BE2C (cell line): ENCODE data around the gene MYOCOS.

Experiments used
- DNase-seq: peaks from one replicate; pipeline ENCODE4 v3.0.0-alpha.2; 2020
- H3K27me3 ChIP-seq: fragments of 250-450 bp; sonication (Bioruptor Pico); 2 replicates; pipeline ENCODE4 v1.5.1; 2020; ENCODE audit warnings: mild to moderate bottlenecking
- H3K36me3 ChIP-seq: fragments of 250-450 bp; sonication (Bioruptor Pico); 2 replicates; pipeline ENCODE4 v1.5.1; 2020; ENCODE audit warnings: mild to moderate bottlenecking
- H3K4me1 ChIP-seq: fragments of 250-450 bp; sonication (Bioruptor Pico); 2 replicates; pipeline ENCODE4 v1.5.1; 2020
- H3K4me3 ChIP-seq: 2 replicates; pipeline ENCODE4 v1.5.1; 2011; ENCODE audit warnings: low read depth, low read length
- H3K9me3 ChIP-seq: fragments of 250-450 bp; sonication (Bioruptor Pico); 2 replicates; pipeline ENCODE4 v1.5.1; 2020
- TF ChIP-seq, protein P1 (sequence below): IDR thresholded peaks from 2 replicates; pipeline ENCODE4 v1.5.1; 2012; ENCODE audit warnings: mild to moderate bottlenecking, low read depth, low read length

Gene MYOCOS

DNA sequence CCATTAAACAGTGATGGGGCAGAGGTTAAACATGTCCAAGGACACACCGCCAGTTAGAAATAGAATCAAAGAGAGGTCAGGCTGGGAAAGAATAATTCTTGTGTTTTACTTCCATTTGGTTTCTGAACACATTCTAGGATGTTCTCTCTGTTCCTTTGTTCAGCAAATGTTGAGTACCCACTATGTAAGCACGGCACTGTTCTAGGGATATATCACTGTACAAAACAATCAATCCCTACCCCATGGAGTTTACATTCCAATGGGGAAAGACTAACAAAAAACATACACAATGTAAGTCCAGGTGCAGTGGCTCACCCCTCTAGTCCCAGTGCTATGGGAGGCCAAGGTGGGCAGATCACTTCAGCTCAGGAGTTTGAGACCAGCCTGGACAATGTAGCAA lies 6.2 kb downstream of the MYOCOS start:
- Histone ChIP-seq H3K4me1 (no peaks in the 10 kb centered on the region), H3K27me3 (peaks cover 5% of the 10 kb centered on the region; the same call in 1 of the 2 replicates), H3K9me3 (no peaks in the 10 kb centered on the region; the same call in 1 of the 2 replicates), H3K4me3 (no peak overlapping the region), H3K36me3 (no peaks in the 10 kb centered on the region)
- no peak for DNase-seq
- TF ChIP-seq, protein P1, sequence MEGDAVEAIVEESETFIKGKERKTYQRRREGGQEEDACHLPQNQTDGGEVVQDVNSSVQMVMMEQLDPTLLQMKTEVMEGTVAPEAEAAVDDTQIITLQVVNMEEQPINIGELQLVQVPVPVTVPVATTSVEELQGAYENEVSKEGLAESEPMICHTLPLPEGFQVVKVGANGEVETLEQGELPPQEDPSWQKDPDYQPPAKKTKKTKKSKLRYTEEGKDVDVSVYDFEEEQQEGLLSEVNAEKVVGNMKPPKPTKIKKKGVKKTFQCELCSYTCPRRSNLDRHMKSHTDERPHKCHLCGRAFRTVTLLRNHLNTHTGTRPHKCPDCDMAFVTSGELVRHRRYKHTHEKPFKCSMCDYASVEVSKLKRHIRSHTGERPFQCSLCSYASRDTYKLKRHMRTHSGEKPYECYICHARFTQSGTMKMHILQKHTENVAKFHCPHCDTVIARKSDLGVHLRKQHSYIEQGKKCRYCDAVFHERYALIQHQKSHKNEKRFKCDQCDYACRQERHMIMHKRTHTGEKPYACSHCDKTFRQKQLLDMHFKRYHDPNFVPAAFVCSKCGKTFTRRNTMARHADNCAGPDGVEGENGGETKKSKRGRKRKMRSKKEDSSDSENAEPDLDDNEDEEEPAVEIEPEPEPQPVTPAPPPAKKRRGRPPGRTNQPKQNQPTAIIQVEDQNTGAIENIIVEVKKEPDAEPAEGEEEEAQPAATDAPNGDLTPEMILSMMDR = no peak

DNA sequence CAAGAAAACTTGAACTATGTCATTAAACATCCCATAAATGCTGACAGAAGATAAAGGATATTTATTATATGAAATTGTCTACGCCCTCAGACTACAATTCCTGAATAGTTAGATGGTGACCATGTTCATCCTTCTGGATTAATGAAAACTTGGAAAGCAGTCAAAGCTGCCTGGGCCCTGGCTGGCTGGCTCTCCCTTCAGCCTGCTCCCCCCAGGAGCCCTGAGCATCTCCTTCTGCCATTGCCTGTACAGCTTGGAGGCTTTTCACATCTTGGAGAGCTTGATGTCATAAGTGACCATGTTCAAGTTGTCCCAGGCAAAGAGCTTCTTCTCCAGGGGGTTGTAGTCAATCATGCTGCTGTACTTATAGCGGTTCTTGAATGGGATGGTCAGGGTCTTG lies 13.6 kb downstream of the MYOCOS start:
- TF ChIP-seq, protein P1 = no peak
- H3K4me3 ChIP-seq = no peak overlapping the region
- DNase-seq = no peak
- no peaks in the 10 kb centered on the region; the same call in 1 of the 2 replicates for H3K9me3 ChIP-seq
- H3K27me3 ChIP-seq = peaks cover 4% of the 10 kb centered on the region; the same call in 1 of the 2 replicates
- no peaks in the 10 kb centered on the region for H3K36me3 ChIP-seq
- no peaks in the 10 kb centered on the region for H3K4me1 ChIP-seq

DNA sequence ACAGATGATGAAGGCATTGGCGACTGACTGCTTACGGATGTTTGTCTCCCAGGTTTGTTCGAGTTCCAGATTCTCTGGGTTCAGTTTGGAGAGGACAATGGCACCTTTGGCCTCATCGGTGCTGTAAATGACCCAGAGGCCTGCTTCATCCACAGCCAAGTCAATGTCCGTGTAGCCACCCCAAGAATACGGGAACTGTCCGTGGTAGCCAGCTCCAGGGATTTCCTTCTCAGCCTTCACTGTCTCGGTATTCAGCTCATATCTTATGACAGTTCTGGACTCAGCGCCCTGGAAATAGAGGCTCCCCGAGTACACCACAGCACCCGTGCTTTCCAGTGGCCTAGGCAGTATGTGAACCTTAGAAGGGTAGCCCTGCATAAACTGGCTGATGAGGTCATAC lies 14.1 kb downstream of the MYOCOS start:
- no peaks in the 10 kb centered on the region; the same call in 1 of the 2 replicates for H3K9me3 ChIP-seq
- peaks cover 4% of the 10 kb centered on the region; the same call in 1 of the 2 replicates for H3K27me3 ChIP-seq
- TF ChIP-seq, protein P1 = no peak
- no peaks in the 10 kb centered on the region for H3K36me3 ChIP-seq
- no peak for DNase-seq
- no peaks in the 10 kb centered on the region for H3K4me1 ChIP-seq
- no peak overlapping the region for H3K4me3 ChIP-seq

DNA sequence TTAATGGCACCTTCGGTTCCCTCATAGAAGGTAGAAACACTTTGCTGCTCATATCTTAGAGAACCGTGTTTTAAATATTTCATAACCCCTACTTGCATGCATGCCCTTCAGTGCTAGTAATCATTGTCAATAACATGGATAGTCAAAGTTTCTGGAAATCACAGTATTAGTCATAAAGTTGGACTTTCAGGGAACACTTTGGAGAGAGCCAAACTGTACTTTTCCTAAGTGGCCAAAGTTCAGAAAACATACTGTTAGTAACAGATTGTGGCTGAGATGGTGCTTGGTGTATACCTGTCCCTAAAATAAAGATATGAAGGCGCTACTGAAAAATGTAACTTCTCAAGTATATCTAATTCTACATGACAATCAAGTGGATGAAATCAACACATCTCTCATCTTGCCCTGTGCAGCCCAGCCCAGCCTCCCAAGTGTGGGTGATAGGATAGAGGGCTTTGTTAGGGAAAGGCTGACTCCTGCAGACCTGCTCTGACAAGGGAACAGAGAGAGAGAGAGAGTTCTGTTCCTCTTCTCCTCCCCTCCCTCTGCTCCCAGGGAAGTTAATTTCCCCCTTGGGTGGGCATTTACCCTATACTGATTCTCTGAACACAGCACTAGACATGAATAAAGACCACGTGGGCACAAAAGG lies 16.0 kb downstream of the MYOCOS start:
- Histone ChIP-seq H3K27me3 (0 out of 2 replicates have a peak, but pooled peaks cover 2% of the 10 kb centered on the region), H3K4me3 (no peak overlapping the region), H3K36me3 (no peaks in the 10 kb centered on the region), H3K9me3 (no peaks in the 10 kb centered on the region), H3K4me1 (no peaks in the 10 kb centered on the region)
- no peak for DNase-seq
- TF ChIP-seq, protein P1 = no peak

DNA sequence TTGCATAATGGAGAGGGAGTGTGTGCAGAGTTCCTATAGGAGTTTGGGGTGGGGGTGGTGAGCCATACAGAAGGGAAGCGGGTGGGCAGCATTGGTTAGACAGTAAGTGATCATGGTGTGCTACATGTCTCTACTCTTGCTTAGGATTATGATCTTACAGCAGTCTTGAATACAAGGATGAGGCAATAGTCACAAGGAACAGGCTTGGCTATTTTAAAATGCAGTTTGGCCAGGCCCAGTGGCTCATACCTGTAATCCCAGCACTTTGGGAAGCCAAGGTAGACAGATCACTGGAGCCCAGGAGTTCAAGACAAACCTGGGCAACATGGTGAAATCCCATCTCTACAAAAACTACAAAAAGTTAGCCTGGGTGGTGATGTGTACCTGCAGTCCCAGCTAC lies 18.2 kb downstream of the MYOCOS start:
- Histone ChIP-seq H3K4me3 (no peak overlapping the region), H3K36me3 (no peaks in the 10 kb centered on the region), H3K9me3 (no peaks in the 10 kb centered on the region), H3K4me1 (no peaks in the 10 kb centered on the region), H3K27me3 (0 out of 2 replicates have a peak, but pooled peaks cover 2% of the 10 kb centered on the region)
- TF ChIP-seq, protein P1 = no peak
- no peak for DNase-seq

DNA sequence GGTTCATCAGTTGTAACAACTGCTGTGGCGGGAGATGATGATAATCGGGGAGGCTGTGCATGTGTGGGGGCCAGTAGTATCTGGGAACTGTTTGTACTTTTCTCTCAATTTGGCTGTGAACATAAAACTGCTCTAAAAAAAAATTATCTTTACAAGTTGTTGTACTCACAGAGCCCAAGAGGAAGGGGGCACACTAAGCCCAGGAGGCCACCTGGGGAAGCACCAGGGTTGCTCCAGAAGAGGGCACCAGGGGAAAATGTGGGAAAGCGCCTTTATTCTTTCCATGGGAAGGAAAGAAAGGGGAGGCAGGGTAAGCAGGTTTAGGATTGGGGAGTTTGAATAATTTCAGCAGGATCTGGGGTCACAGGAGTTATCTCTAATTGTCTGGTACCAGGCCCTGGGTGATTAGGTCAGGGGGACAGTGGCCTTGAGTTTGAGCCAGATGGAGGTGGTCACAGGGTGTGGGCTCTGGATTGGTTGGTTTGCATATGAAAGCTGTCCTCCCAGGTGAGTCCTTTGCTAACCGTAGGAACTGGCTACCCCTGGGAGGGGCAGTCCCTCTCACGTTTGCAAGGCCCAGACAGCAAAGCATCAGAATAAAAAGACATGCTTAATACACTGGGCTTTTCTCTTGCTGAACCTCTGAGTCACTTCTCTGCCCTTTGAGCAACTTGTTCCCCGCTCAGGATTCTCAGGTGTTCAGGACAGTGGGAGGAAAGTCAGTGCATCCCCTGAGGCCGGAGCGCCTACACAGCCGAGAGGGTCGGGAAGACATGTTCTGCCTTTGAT lies 19.2 kb downstream of the MYOCOS start:
- TF ChIP-seq, protein P1 = peak; percentile 15; the same call in 1 of the 2 replicates
- 0 out of 2 replicates have a peak, but pooled peaks cover 2% of the 10 kb centered on the region for H3K27me3 ChIP-seq
- H3K4me3 ChIP-seq = no peak overlapping the region
- no peak for DNase-seq
- no peaks in the 10 kb centered on the region for H3K9me3 ChIP-seq
- no peaks in the 10 kb centered on the region for H3K4me1 ChIP-seq
- H3K36me3 ChIP-seq = no peaks in the 10 kb centered on the region
